ENCODE data around the gene ADAMTS20.

Gene ADAMTS20

DNA sequence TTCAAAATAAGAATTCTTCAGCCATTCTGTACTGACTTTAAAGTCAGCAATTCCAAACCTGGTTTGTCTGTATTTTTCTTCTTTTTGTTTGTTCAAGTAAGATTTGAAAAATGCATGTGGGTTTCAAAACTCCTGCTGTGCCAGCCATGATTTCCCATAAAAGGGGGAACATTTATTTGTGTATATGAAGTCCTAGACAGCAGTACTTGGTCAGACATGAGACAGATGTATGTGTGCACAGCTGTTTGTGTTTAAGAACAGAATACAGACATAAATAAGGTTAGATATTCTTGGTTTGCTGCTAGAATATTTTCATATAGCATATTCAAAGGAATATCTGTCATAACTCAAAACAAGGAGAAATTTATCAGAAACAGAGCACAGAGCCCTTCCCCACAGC lies 236.0 kb downstream of the ADAMTS20 start:
- DNase-seq (ENCODE audit: low spot score) = no peak

DNA sequence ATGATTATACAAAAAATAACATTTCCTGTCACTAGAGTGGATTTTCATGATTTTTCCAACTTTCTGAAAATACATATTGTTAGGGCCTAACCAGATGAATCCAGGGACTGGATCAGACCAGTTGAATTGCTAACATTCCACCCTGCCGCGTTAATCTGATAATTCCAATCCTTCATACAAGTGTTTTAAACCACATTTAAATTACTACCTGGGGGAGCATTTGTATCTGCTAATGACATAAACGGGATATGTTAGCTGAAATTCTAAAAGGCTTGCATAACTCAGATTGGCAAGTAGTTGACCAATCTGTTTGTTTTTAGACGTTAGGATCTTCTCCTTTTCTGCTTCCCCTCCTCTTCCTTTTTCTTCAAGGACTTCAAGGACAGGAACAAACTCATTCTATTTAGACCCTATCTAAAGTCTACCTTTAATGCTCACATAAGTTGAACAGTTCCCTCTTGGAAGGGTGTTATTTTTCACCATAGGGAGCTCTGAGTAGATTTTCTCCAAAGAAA lies 239.0 kb downstream of the ADAMTS20 start:
- DNase-seq (ENCODE audit: low spot score) = no peak

DNA sequence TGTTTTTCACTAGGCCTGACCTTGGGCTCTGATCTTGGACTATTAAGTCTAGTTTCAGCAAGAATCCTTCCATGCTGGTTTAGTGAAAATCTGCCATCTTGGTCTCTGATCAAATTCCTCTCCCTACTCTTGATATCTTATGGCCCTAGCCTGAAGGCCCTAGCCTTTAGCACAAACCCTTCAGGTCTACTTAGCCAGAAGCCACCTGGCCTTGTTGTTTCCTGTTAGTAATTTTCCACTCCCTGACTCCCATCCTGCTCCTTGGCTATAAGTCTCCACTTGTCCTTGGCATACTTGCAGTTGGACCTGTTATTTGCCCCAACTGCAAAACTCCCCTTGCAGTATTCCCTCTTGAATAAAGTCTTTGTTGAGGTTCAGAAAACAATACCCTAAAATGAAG lies 241.4 kb downstream of the ADAMTS20 start:
- no peak for DNase-seq (ENCODE audit: low spot score)

DNA sequence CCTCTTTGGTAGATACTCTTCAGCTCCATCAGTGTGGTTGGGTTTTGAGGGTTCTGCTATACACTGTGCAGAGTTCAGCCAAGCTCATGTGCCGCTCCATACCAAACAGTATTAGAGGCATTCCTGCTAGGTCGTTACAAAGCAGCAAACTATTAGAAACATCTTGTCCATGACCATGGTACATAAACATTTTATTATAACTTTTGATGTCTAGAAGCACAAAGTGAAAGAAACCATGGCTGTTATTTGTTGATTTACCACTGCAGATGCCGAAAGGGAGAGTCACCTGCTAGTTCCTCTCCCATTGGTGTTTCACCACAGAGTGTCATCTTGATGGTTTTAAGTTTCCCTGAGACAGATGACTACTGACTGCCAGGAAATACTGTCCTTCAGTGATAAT lies 242.0 kb downstream of the ADAMTS20 start:
- no peak for DNase-seq (ENCODE audit: low spot score)

DNA sequence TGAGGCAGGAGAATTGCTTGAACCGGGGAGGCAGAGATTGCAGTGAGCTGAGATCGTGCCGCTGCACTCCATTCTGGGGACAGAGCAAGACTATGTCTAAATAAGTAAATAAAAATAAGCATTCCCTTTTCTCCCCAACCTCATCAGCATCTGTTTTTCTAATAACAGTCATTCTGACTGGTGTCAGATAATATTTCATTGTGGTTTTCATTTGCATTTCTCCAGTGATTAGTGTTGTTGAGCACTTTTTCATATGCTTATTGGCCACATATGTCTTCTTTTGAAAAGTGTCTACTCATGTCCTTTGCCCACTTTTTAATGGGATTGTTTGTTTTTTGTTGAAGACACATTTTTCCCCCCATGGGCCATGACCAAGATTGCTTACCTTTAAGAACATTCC lies 243.2 kb downstream of the ADAMTS20 start:
- no peak for DNase-seq (ENCODE audit: low spot score)

DNA sequence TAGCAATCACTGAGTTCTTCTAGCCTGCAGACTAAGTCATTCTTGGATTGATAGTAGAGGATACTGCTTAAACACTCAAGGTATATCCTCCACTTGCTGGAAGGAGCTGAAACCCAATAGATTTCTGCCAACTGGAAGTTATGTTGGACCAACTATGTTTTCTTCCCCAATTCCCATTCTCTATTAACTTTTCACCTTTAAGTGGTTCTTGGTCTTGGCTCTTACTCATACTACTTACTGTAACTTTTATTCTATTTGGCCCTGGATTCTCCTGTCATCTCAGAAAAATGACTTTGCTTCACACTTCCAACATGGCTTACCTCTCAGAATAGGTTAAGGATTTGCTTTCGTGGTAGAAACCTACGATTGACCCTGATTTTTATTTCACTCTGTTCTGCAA lies 244.9 kb downstream of the ADAMTS20 start:
- DNase-seq (ENCODE audit: low spot score) = no peak

DNA sequence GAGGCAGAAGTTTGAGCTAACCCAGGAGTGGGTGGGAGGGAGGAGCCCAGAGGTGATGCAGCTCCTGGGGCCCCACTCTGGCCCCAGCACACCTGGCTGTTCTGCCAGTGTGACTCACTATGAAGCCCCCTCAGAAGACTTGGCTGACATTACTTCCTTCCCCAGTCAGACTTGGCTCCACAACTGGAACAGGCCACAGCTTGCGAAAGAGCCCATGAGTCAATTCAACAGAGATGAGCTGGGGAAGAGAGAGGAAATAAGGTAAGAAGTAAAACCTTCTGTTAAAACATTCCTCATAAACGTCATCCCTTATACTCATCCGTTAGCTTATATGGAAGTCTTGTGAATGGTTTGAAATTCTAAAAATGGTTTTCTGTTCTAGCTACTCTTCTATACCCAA lies 245.9 kb downstream of the ADAMTS20 start:
- no peak for DNase-seq (ENCODE audit: low spot score)

DNA sequence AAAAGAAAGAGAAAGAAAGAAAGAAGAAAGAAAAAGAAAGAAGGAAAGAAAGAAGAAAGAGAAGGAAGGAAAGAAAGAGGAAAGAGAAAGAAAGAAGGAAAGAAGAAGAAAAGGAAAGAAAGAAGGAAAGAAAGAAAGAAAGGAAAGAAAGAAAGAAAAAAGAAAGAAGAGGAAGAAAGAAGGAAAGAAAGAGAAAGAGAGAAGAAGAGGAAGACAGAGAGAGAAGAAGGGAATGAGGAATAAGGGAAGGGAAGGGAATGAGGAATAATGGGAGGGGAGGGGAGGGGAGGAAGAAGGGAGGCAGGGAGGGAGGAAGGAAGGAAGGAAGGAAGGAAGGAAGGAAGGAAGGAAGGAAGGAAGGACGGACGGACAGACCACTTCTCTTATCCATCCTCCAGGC lies 246.9 kb downstream of the ADAMTS20 start:
- DNase-seq (ENCODE audit: low spot score) = no peak
